NT2/D1 (cell line): ENCODE measurements around the gene PTPRG.

ENCODE experiments used
- SUZ12 ChIP-seq: IDR thresholded peaks from 2 replicates; pipeline ENCODE4 v1.6.1; 2011; ENCODE audit not compliant: insufficient read length, insufficient read depth; ENCODE audit errors: extremely low read depth
- ZNF274 ChIP-seq: IDR thresholded peaks from 2 replicates; pipeline ENCODE4 v1.6.1; 2011; ENCODE audit warnings: mild to moderate bottlenecking, low read depth, low read length

DNA sequence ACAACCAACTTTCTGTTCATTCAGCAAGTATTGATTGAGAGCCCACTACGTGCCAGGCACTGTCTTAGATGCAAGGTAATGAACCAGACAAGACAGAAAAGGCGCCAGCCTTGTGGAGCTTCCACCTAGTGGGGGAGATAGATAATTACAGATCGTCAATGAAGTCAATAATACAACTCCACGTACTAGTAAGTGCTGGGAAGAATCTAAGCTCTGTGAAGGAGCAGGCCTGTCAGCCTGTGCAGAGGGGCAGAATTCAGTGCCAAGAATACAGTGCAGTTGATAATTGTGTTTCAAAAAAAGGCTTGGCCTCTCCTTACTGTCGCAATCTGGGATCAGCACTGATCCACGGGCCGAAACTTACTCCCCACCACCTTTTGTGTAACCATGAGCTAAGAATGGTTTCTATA, 625.7 kb downstream of the PTPRG start:
- no peak for TF ChIP-seq ZNF274
- TF ChIP-seq SUZ12 = no peak
